NCI-H748 treated with DMSO at 0.1 percent for 48 hours (cell line): ENCODE measurements around the gene LHFPL2.

ENCODE experiments used
- DNase-seq: peaks from one replicate; lab custom pipeline; 2025; lab: John Stamatoyannopoulos, UW

The LHFPL2 gene

GRCh38 chr5:78618303-78618702, 30.3 kb downstream of the LHFPL2 start:
- DNase-seq = no peak

- no peak for DNase-seq
These were observed 32.9 kb downstream of the LHFPL2 start for GRCh38 chr5:78615697-78616096.

GRCh38 chr5:78614816-78615215, 33.8 kb downstream of the LHFPL2 start:
- DNase-seq = no peak

GRCh38 chr5:78613756-78614155, 34.8 kb downstream of the LHFPL2 start:
- no peak for DNase-seq

- DNase-seq = no peak
These were observed 35.4 kb downstream of the LHFPL2 start for GRCh38 chr5:78613151-78613533.

- DNase-seq = no peak
These were observed 36.1 kb downstream of the LHFPL2 start for GRCh38 chr5:78612227-78613150.

- DNase-seq = no peak
These were observed 37.4 kb downstream of the LHFPL2 start for GRCh38 chr5:78611126-78611605.

GRCh38 chr5:78610636-78611035, 37.9 kb downstream of the LHFPL2 start:
- no peak for DNase-seq

GRCh38 chr5:78610163-78610583, 38.4 kb downstream of the LHFPL2 start:
- no peak for DNase-seq

GRCh38 chr5:78607864-78608263, 40.7 kb downstream of the LHFPL2 start:
- DNase-seq = no peak

- DNase-seq = no peak
These were observed 42.3 kb downstream of the LHFPL2 start for GRCh38 chr5:78606241-78606640.

- DNase-seq = no peak
These were observed 43.0 kb downstream of the LHFPL2 start for GRCh38 chr5:78605611-78606010.

GRCh38 chr5:78604689-78605285, 43.8 kb downstream of the LHFPL2 start:
- no peak for DNase-seq

GRCh38 chr5:78603636-78604175, 44.9 kb downstream of the LHFPL2 start:
- DNase-seq = no peak

- no peak for DNase-seq
These were observed 46.2 kb downstream of the LHFPL2 start for GRCh38 chr5:78602400-78602799.

- DNase-seq = no peak
These were observed 46.8 kb downstream of the LHFPL2 start for GRCh38 chr5:78601559-78602314.

GRCh38 chr5:78600687-78601414, 47.7 kb downstream of the LHFPL2 start:
- DNase-seq = no peak

GRCh38 chr5:78598973-78599372, 49.6 kb downstream of the LHFPL2 start:
- DNase-seq = no peak

GRCh38 chr5:78597974-78598371, 50.6 kb downstream of the LHFPL2 start:
- no peak for DNase-seq

GRCh38 chr5:78597068-78597973, 51.3 kb downstream of the LHFPL2 start:
- DNase-seq = no peak
